IPS-15b (cell line): Measurements from ENCODE around the gene GABRB2.
"Not testable (repeated sequence)": the region's sequence is repeated elsewhere in the genome, so short reads cannot be mapped to it uniquely, and the experiment has no call there.

Experiments
- H3K27me3 ChIP-seq: one replicate; pipeline ENCODE4 v1.6.1; 2013; ENCODE audit warnings: low read length; ENCODE audit not compliant: control insufficient read depth, insufficient read depth
- H3K36me3 ChIP-seq: one replicate; pipeline ENCODE4 v1.6.1; 2013; ENCODE audit warnings: low read length; ENCODE audit not compliant: control insufficient read depth, insufficient read depth
- H3K4me1 ChIP-seq: one replicate; pipeline ENCODE4 v1.6.1; 2013; ENCODE audit warnings: mild to moderate bottlenecking, low read length; ENCODE audit not compliant: control insufficient read depth, insufficient read depth
- H3K4me3 ChIP-seq: one replicate; pipeline ENCODE4 v1.5.1; 2013; ENCODE audit warnings: low read depth, low read length
- H3K9ac ChIP-seq: one replicate; pipeline ENCODE4 v1.6.1; 2013; ENCODE audit warnings: low read depth, mild to moderate bottlenecking, low read length
- H3K9me3 ChIP-seq: one replicate; pipeline ENCODE4 v1.6.1; 2013; ENCODE audit warnings: mild to moderate bottlenecking, low read length; ENCODE audit not compliant: control insufficient read depth, insufficient read depth

Gene GABRB2

DNA sequence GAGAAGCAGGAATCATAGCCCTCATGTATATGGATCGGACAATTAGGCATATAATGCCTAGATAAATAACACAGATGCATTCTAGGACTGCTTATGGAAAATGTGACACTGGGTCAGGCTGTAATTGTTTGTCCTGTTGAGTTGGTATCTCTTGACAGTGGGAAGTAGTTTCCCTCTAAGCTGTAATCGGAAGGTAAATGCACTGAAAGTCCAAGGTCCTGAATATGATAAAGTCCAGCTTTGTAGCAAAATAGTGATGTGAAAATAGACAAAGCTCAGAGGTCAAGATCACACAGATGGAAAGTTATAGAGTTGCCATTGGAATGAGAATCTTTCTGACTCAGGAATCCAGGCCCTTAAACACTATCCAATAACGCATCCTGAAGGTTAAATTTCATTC lies 214.2 kb downstream of the GABRB2 start:
- no peak overlapping the region for H3K9ac ChIP-seq
- H3K36me3 ChIP-seq = no peaks in the 10 kb centered on the region
- H3K9me3 ChIP-seq = no peaks in the 10 kb centered on the region
- no peaks in the 10 kb centered on the region for H3K27me3 ChIP-seq
- no peaks in the 10 kb centered on the region for H3K4me1 ChIP-seq
- H3K4me3 ChIP-seq = no peak overlapping the region

DNA sequence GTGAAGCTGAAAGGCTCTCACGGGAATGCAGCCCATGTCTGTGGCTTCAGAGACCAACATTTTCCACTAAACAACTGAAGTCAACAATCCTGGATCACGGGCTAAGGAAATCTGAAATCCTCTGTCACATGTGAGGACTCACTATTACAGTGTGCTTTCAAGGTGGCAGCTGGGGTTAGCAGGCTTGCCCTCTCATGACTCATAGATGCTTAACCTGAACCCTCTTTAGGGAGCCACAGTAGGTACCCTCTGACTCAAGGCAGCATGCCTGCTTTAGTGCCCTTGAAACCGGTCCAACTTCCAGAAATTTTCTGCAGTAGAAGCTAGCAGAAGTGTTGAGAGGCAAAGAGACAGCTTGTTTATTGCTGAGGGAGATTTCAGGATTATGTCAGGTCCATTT lies 232.5 kb downstream of the GABRB2 start:
- H3K9ac ChIP-seq = no peak overlapping the region
- no peaks in the 10 kb centered on the region for H3K36me3 ChIP-seq
- H3K4me3 ChIP-seq = no peak overlapping the region
- no peaks in the 10 kb centered on the region for H3K9me3 ChIP-seq
- H3K4me1 ChIP-seq = no peaks in the 10 kb centered on the region
- no peaks in the 10 kb centered on the region for H3K27me3 ChIP-seq

DNA sequence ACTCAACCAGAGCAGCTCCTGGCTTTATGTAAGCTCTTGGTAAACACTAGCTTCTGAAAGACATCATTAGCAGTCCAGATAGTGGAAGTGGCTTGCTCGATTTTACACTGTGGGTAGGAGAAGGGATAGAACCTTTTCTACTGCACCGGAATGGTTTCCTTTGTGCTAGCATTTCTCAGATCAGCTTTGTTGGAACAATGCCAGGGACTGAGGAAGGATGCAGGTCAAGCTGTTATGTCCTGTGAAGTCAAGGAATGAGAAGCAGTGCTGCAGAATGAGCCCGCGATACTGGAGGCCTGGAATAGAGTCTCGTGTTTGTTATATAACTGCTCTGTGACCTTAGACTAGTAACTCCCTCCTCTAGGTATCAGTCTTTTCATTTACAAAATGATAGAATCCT lies 233.6 kb downstream of the GABRB2 start:
- H3K9me3 ChIP-seq = no peaks in the 10 kb centered on the region

DNA sequence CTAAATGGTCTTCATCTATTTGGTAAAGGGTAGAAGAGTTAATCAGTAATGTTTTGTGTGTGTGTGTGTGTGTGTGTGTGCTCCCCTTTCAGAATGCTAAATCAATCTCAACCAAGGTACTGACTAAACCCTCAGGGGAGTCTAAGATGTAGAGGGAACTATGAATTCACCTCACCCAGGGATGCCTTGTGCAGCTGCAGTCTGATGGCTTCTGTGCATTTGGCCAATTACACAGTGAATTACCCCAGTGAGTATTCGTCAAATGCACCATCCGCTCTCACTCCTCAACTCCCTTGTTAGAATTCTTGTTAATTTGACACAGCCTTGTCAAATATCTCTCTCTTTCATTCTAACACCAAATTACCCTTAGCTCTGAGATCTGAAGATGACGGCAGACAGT lies 234.6 kb downstream of the GABRB2 start:
- Histone ChIP-seq H3K4me3 (no peak overlapping the region), H3K9me3 (no peaks in the 10 kb centered on the region), H3K9ac (no peak overlapping the region), H3K27me3 (no peaks in the 10 kb centered on the region), H3K36me3 (no peaks in the 10 kb centered on the region), H3K4me1 (no peaks in the 10 kb centered on the region)

More for the DNA sequence above, 233.6 kb downstream of the GABRB2 start:
- H3K4me3 ChIP-seq = no peak overlapping the region
- H3K27me3 ChIP-seq = no peaks in the 10 kb centered on the region
- no peaks in the 10 kb centered on the region for H3K4me1 ChIP-seq
- no peaks in the 10 kb centered on the region for H3K36me3 ChIP-seq
- H3K9ac ChIP-seq = no peak overlapping the region

DNA sequence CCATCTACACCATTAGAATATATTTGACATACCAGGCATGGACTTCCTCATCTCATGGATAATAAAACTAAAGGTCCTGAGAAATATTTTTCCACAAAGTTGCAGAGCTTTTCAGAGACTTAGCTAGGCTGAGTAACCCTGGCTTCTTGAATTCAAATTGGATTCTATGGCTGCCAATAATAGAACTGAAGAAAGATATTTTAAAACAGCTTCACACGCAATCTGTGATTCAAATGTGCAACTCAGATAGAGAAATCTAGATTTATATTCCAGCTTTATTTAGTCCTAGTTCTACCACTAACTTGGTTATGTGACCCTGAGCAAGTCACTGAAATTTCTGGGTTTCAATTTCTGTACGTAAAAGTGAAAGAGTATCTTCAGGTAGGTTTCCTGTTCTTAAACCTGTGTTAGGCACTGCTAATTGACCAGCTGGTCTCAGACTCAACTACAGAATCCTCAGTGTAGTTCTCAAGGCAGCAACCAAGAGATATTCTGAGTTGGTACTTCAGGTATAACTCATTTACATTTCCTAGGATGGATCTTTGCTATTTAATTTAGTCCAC lies 235.3 kb downstream of the GABRB2 start:
- Histone ChIP-seq H3K9ac (no peak overlapping the region), H3K9me3 (no peaks in the 10 kb centered on the region), H3K4me1 (no peaks in the 10 kb centered on the region), H3K36me3 (no peaks in the 10 kb centered on the region), H3K4me3 (no peak overlapping the region), H3K27me3 (no peaks in the 10 kb centered on the region)

DNA sequence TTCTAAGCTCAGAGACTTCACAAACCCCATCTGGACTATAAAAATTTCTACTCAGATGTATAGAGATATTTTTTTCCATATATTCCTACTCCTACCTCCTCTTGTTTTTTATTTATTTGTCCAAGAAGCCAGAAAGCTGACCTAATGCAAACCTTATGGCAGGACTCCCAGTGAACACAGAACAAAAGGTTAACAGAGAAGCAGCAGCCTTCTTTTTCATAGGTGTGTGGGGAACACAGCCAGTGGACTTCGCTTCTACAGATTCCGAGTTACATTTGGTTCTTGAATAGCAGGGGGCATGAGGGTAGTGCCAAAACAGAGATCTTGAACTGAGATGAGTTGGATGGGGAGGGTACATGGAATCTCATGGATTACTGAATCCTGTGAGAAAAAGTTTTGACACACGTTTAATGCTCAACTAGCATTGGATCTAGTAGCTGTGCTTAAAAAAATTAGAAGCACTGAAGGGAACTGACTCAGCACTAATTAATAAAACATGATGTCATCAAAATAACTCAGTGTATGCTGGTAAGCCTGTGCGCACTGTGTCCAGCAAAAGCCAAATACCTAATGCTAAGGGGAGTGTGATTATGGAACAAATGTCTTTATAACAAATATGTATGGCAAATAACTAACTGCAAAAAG lies 240.1 kb downstream of the GABRB2 start:
- H3K9ac ChIP-seq = no peak overlapping the region
- H3K4me1 ChIP-seq = no peaks in the 10 kb centered on the region
- no peaks in the 10 kb centered on the region for H3K27me3 ChIP-seq
- no peaks in the 10 kb centered on the region for H3K36me3 ChIP-seq
- no peaks in the 10 kb centered on the region for H3K9me3 ChIP-seq
- no peak overlapping the region for H3K4me3 ChIP-seq

DNA sequence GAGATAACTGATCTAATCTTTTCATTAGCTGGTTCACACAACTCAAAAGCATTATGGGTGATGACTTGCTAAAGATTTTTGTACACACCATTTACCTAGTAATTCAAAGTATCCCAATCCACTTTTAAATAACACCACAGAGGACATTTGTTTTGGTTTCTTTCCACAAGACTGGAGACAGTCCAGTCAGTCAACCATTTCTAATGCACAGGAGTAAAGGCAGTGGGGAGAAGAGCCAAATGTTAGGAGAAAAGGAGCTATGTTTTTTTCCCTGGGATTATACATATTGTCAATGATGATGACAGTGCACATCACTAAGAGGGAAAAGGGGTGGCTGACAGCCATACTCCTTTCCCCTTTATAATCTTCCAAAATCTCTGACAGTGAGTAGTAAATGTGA lies 240.9 kb downstream of the GABRB2 start:
- Histone ChIP-seq H3K9ac (no peak overlapping the region), H3K9me3 (no peaks in the 10 kb centered on the region), H3K4me1 (no peaks in the 10 kb centered on the region), H3K4me3 (no peak overlapping the region), H3K36me3 (no peaks in the 10 kb centered on the region), H3K27me3 (no peaks in the 10 kb centered on the region)

DNA sequence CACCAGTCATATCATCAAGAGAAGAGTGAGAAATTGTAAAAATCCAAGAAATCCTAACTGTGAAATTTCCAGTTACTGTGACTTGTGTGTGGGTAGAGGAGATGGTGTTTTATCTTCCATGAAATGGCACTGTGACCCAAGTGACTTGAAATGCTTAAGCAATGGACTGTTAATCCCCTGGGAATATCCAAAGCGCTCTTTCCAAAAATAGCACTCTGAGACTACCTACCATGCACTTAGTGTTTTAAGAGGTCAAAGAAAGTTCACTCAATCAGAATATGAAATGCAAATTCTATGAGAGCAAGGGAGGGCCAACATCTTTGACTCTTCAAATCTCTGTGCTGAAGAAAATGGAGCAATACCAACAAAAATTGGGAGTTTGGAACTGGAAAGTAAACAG lies 244.0 kb downstream of the GABRB2 start:
- no peaks in the 10 kb centered on the region for H3K9me3 ChIP-seq
- H3K4me3 ChIP-seq = no peak overlapping the region
- H3K27me3 ChIP-seq = no peaks in the 10 kb centered on the region
- no peaks in the 10 kb centered on the region for H3K4me1 ChIP-seq
- H3K9ac ChIP-seq = no peak overlapping the region
- no peaks in the 10 kb centered on the region for H3K36me3 ChIP-seq

DNA sequence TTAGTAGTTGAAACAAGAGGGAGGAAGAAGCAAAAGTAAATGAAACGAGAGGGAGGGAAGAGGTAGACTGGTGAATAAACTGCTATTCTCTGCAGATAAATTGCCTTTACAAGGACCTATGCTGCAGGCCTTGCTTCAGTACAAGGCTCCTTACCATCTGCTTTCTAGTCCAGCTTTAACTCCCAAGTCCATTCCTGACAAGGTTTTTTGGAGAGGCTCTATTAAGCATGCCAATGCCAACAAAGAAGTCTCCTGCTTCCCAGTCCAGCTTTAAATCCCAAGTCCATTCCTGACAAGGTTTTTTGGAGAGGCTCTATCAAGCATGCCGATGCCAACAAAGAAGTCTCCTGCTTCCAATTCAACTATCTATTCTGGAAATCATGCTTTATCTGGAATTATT lies 244.9 kb downstream of the GABRB2 start:
- Histone ChIP-seq H3K9ac (no peak overlapping the region), H3K27me3 (no peaks in the 10 kb centered on the region), H3K4me1 (no peaks in the 10 kb centered on the region), H3K4me3 (no peak overlapping the region), H3K9me3 (no peaks in the 10 kb centered on the region), H3K36me3 (no peaks in the 10 kb centered on the region)

DNA sequence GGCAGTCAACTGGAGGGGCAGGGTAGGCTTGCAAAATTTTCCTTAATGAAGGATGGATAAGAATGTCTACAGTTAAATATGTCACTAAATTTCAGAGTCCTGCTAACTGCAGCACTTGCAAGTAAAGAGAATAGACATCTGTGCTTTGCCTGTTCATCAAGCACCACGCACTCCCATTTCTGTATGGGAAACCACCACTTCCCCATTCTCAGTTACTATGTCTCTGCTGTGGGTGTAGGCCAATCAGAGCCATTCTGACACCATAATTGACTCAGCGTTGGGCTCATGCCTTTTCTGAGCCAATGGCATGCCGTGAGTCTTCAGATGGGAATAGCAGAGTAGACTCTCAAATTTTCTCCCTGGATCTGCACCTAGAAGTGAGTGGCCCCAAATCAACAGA lies 247.5 kb downstream of the GABRB2 start:
- Histone ChIP-seq H3K4me3 (no peak overlapping the region), H3K36me3 (no peaks in the 10 kb centered on the region), H3K27me3 (no peaks in the 10 kb centered on the region), H3K9ac (no peak overlapping the region), H3K9me3 (no peaks in the 10 kb centered on the region), H3K4me1 (no peaks in the 10 kb centered on the region)

DNA sequence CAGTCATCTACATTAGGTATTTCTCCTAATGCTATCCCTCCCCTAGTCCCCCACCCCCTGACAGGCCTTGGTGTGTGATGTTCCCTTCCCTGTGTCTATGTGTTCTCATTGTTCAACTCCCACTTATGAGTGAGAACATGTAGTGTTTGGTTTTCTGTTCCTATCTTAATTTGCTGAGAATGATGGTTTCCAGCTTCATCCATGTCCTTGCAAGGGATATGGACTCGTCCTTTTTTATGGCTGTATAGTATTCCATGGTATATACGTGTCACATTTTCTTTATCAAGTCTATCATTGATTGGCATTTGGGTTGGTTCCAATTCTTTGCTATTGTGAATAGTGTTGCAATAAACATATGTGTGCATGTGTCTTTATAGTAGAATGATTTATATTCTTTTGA lies 249.1 kb downstream of the GABRB2 start:
- not testable (repeated sequence) for H3K27me3 ChIP-seq

DNA sequence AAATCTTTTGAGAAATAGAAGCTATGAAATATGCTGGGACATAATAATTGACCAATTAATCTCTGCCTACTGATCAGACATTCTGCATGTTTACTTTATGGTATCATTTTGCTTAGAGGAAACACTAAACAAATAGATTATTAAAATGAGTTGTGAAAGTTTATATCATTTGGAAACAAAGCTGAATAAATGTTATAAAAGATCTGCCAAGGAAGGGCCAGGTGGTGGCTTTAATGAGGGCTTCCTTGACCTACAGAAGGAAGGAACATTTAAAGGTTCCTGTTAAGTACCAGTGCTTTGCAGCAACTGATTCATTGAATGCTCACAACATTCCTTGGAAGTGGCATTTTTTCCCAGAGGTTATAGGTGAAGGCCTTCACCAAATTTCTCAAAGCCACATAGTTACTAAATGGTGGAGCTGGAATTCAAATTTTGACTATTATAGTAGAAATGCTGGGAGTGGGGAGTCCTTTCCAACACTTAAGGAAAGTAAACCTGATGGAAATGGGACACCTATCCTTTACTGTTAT lies 250.7 kb downstream of the GABRB2 start:
- Histone ChIP-seq H3K36me3 (no peaks in the 10 kb centered on the region), H3K9ac (no peak overlapping the region), H3K4me1 (no peaks in the 10 kb centered on the region), H3K4me3 (no peak overlapping the region), H3K9me3 (no peaks in the 10 kb centered on the region), H3K27me3 (no peaks in the 10 kb centered on the region)

More for the DNA sequence above, 249.1 kb downstream of the GABRB2 start:
- not testable (repeated sequence) for H3K4me3 ChIP-seq, H3K9me3 ChIP-seq, H3K4me1 ChIP-seq, H3K36me3 ChIP-seq, H3K9ac ChIP-seq
